ENCODE data around the gene ARHGAP20. TPM values are rescaled to one million over a fixed set of nuclear protein-coding genes. Genes with fewer than 3 reads are reported as not detected.
"Not testable (repeated sequence)": the region's sequence is repeated elsewhere in the genome, so short reads cannot be mapped to it uniquely, and the experiment has no call there.

The ARHGAP20 gene
- total and polyA plus RNA-seq, 9 of the 15 experiments (the other 6 are each of a cell fraction or from before 2014, with no cell fraction given) = 0.07 TPM; not detected in 8

DNA sequence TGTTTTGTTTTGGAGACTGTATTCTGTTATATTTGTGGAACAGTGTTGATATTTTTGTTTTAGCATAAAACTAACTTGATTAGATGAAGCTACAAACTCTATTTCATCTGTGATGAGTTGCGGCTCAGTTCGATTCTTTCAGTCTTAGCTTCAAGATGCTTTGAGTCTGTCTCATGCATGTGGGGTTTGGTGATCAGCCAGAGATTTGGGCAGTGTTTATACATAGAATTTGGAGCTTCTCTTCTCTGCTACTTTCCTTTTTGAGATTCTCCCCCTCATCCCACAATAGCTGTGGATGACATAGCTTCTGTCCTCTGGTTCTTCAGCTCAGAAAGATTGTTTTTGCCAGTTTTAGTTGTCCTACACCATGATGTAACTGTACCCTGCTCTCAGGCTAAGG is 90.4 kb downstream of the ARHGAP20 start (continued):
- TF ChIP-seq, protein P1, sequence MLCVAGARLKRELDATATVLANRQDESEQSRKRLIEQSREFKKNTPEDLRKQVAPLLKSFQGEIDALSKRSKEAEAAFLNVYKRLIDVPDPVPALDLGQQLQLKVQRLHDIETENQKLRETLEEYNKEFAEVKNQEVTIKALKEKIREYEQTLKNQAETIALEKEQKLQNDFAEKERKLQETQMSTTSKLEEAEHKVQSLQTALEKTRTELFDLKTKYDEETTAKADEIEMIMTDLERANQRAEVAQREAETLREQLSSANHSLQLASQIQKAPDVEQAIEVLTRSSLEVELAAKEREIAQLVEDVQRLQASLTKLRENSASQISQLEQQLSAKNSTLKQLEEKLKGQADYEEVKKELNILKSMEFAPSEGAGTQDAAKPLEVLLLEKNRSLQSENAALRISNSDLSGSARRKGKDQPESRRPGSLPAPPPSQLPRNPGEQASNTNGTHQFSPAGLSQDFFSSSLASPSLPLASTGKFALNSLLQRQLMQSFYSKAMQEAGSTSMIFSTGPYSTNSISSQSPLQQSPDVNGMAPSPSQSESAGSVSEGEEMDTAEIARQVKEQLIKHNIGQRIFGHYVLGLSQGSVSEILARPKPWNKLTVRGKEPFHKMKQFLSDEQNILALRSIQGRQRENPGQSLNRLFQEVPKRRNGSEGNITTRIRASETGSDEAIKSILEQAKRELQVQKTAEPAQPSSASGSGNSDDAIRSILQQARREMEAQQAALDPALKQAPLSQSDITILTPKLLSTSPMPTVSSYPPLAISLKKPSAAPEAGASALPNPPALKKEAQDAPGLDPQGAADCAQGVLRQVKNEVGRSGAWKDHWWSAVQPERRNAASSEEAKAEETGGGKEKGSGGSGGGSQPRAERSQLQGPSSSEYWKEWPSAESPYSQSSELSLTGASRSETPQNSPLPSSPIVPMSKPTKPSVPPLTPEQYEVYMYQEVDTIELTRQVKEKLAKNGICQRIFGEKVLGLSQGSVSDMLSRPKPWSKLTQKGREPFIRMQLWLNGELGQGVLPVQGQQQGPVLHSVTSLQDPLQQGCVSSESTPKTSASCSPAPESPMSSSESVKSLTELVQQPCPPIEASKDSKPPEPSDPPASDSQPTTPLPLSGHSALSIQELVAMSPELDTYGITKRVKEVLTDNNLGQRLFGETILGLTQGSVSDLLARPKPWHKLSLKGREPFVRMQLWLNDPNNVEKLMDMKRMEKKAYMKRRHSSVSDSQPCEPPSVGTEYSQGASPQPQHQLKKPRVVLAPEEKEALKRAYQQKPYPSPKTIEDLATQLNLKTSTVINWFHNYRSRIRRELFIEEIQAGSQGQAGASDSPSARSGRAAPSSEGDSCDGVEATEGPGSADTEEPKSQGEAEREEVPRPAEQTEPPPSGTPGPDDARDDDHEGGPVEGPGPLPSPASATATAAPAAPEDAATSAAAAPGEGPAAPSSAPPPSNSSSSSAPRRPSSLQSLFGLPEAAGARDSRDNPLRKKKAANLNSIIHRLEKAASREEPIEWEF (CRISPR knock-in tag; IDR thresholded peaks at IDR 0.05) = no peak

DNA sequence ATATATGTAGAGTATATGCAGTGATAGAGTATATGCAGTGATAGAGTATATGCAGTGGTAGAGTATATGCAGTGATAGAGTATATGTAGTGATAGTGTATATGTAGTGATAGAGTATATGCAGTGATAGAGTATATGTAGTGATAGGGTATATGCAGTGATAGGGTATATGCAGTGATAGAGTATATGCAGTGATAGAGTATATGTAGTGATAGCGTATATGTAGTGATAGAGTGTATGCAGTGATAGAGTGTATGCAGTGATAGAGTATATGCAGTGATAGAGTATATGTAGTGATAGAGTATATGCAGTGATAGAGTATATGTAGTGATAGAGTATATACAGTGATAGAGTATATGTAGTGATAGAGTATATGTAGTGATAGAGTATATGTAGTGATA is 92.9 kb downstream of the ARHGAP20 start:
- H4K20me1 ChIP-seq (replicated peaks; ENCODE audit: control insufficient read depth, insufficient read depth, low read length); POLR2A ChIA-PET; H3K9ac ChIP-seq (ENCODE audit: insufficient read depth in 1 of 2, low read depth in 2 of 2, low read length in 2 of 2); H2AFZ ChIP-seq (ENCODE audit: low read depth, low read length); H3K4me1 ChIP-seq (replicated peaks in 1 of 2; ENCODE audit: control insufficient read depth in 2 of 2, insufficient read depth in 2 of 2, low read length in 2 of 2); H3K36me3 ChIP-seq (ENCODE audit: control insufficient read depth, insufficient read depth, low read length); H3K4me3 ChIP-seq; BruUV-seq (replicated peaks); CTCF ChIA-PET (ENCODE audit: low intra/inter-chr PET ratio); ATAC-seq; FAIRE-seq; intact Hi-C loops (cut with micrococcal nuclease); H3K27me3 ChIP-seq (ENCODE audit: control insufficient read depth in 2 of 2, insufficient read depth in 2 of 2, low read length in 2 of 2); H3K9me3 ChIP-seq (replicated peaks; ENCODE audit: control insufficient read depth, insufficient read depth, low read depth, low read length); DNase-seq (ENCODE audit: extremely low read depth in 1 of 4, low spot score in 3 of 4); H3K9me1 ChIP-seq (ENCODE audit: control insufficient read depth, insufficient read depth, low read length); H3K79me2 ChIP-seq (ENCODE audit: control insufficient read depth, insufficient read depth, low read length); in situ Hi-C loops (cut with MboI); H3K4me2 ChIP-seq (ENCODE audit: insufficient read depth, low read length); H3K27ac ChIP-seq (ENCODE audit: extremely low read depth, low read depth, low read length): not testable (repeated sequence)
- 13% methylated on average over 1 of the region's 1 CpG for WGBS (ENCODE audit: insufficient coverage, low coverage, missing lambda C conversion rate)
